ENCODE measurements around the gene TOMT. TPM values are rescaled to one million over a fixed set of nuclear protein-coding genes. Genes with fewer than 3 reads are reported as not detected.
A peak's percentile ranks its signal among the peaks of the same experiment; 100 is the strongest.

TOMT gene
- total RNA-seq, 1 experiment from 2014 or later = not detected

DNA sequence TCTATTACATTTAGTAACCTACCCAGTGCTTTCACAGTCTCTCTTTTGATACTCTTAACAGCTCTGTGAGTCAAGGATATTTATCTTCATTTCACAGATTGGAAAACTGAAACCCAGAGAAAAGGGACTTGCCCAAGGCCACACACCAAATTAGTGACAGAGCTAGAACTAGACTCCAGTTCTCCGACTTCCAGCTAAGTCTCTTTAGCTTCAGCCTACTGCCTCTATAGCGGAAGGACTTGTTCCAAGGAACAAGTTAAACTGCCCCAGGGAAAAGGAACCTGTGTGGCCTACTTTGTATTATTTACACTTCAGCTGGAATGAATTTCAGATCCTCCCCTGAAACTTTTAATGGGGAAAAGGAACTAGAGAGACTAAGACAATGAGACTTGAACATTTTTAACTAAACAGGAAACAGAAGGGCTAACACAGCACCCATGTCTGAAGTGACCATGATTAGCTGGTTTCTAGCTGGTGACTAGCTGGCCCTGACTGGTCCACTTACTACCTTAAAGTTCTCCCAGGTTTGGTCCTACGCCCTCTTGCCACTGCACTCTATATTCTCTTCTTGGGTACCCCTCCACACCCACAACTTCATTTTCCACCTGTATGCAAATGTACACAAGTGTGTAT lies 23.8 kb upstream of the TOMT start:
- peak overlapping the region; percentile 84 for H3K4me3 Mint-ChIP-seq
- H3K27me3 Mint-ChIP-seq (ENCODE audit: low read depth) = no peaks in the 10 kb centered on the region
- peaks cover 17% of the 10 kb centered on the region for H3K4me1 Mint-ChIP-seq
- CTCF ChIA-PET = interaction anchor here (0.9 to 2.5 kb wide), 3 partner anchors 9 to 57 kb away, joined by 3 to 21 read pairs (median 13); no protein-coding TSS in a partner anchor
- TF ChIP-seq EMX1 (CRISPR knock-in tag; IDR thresholded peaks at IDR 0.05) = no peak
- TF ChIP-seq, protein P1, sequence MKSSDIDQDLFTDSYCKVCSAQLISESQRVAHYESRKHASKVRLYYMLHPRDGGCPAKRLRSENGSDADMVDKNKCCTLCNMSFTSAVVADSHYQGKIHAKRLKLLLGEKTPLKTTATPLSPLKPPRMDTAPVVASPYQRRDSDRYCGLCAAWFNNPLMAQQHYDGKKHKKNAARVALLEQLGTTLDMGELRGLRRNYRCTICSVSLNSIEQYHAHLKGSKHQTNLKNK (CRISPR knock-in tag; IDR thresholded peaks at IDR 0.05) = no peak
- no peak for TF ChIP-seq MYBL2 (CRISPR knock-in tag; IDR thresholded peaks at IDR 0.05)
- TF ChIP-seq ESRRA (CRISPR knock-in tag; IDR thresholded peaks at IDR 0.05; ENCODE audit: borderline replicate concordance) = no peak
- TF ChIP-seq TEAD4 (CRISPR knock-in tag; IDR thresholded peaks at IDR 0.05) = no peak
- no peak for TF ChIP-seq MXD4 (CRISPR knock-in tag; IDR thresholded peaks at IDR 0.05; ENCODE audit: borderline replicate concordance)
- TF ChIP-seq ZNF416 (CRISPR knock-in tag; IDR thresholded peaks at IDR 0.05) = no peak
- TF ChIP-seq FOXK1 (CRISPR knock-in tag; IDR thresholded peaks at IDR 0.05) = no peak
- TF ChIP-seq NFE2L1 (CRISPR knock-in tag; IDR thresholded peaks at IDR 0.05) = no peak
- no peak for TF ChIP-seq ETV6 (CRISPR knock-in tag; IDR thresholded peaks at IDR 0.05)
- no peak for TF ChIP-seq ZNF138 (CRISPR knock-in tag; conservative IDR thresholded peaks at IDR 0.05)
- TF ChIP-seq, protein P2, sequence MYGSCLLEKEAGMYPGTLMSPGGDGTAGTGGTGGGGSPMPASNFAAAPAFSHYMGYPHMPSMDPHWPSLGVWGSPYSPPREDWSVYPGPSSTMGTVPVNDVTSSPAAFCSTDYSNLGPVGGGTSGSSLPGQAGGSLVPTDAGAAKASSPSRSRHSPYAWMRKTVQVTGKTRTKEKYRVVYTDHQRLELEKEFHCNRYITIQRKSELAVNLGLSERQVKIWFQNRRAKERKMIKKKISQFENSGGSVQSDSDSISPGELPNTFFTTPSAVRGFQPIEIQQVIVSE (CRISPR knock-in tag; IDR thresholded peaks at IDR 0.05; ENCODE audit: borderline replicate concordance) = no peak
- no peak for TF ChIP-seq TP53 (CRISPR knock-in tag; IDR thresholded peaks at IDR 0.05)
- TF ChIP-seq ZNF219 (CRISPR knock-in tag; IDR thresholded peaks at IDR 0.05; ENCODE audit: borderline replicate concordance) = no peak
- TF ChIP-seq, protein P3, sequence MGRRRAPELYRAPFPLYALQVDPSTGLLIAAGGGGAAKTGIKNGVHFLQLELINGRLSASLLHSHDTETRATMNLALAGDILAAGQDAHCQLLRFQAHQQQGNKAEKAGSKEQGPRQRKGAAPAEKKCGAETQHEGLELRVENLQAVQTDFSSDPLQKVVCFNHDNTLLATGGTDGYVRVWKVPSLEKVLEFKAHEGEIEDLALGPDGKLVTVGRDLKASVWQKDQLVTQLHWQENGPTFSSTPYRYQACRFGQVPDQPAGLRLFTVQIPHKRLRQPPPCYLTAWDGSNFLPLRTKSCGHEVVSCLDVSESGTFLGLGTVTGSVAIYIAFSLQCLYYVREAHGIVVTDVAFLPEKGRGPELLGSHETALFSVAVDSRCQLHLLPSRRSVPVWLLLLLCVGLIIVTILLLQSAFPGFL (CRISPR knock-in tag; IDR thresholded peaks at IDR 0.05; ENCODE audit: borderline replicate concordance) = no peak
- no peak for TF ChIP-seq ZNF121 (CRISPR knock-in tag; IDR thresholded peaks at IDR 0.05)
- H3K9me3 Mint-ChIP-seq = no peaks in the 10 kb centered on the region
- H3K27ac Mint-ChIP-seq = peak overlapping the region; percentile 96
- POLR2A ChIA-PET = interaction anchor here (0.9 kb wide), 1 partner anchor 29 kb away, joined by 3 read pairs; no protein-coding TSS in a partner anchor
- no peak for ATAC-seq
- H3K36me3 Mint-ChIP-seq = peaks cover 6% of the 10 kb centered on the region; the same call in 1 of the 2 replicates
- DNase-seq (ENCODE audit: low spot score) = no peak

DNA sequence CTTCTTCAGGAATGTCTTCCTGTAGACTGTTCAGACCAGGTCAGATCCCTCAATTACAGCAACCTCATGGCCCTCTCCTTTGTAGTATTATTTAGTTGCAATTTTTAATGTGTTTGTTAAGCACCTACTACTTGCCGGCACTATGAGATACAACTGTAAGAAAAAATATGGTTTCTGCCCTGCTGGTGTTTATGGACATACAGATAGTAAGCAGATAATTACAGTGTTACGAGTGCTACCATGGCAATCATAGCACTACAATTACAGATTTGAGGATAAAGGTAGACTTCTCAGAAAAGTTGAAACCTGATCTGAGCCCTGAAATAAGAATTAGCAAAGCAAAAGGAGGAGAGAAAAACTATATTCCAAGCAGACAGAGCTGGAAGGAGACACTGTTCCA lies 22.3 kb upstream of the TOMT start:
- H3K9me3 Mint-ChIP-seq = no peaks in the 10 kb centered on the region
- CTCF ChIA-PET = interaction anchor here (0.5 kb wide), 1 partner anchor 32 kb away, joined by 3 read pairs; no protein-coding TSS in a partner anchor
- DNase-seq (ENCODE audit: low spot score) (no peak), ATAC-seq (no peak)
- POLR2A ChIA-PET = no interaction called here
- no peaks in the 10 kb centered on the region for H3K27me3 Mint-ChIP-seq (ENCODE audit: low read depth)
- no peak overlapping the region for H3K4me3 Mint-ChIP-seq
- H3K4me1 Mint-ChIP-seq = peaks cover 15% of the 10 kb centered on the region
- TF ChIP-seq TP53 (CRISPR knock-in tag; IDR thresholded peaks at IDR 0.05) (no peak), ZNF232 (CRISPR knock-in tag; IDR thresholded peaks at IDR 0.05) (no peak), NR3C1 (CRISPR knock-in tag; conservative IDR thresholded peaks at IDR 0.05; ENCODE audit: low read depth) (no peak), NFATC4 (CRISPR knock-in tag; IDR thresholded peaks at IDR 0.05) (no peak), FOXK1 (CRISPR knock-in tag; IDR thresholded peaks at IDR 0.05) (no peak), SMAD4 (CRISPR knock-in tag; IDR thresholded peaks at IDR 0.05) (no peak), JUN (CRISPR knock-in tag; IDR thresholded peaks at IDR 0.05) (no peak), MXD4 (CRISPR knock-in tag; IDR thresholded peaks at IDR 0.05; ENCODE audit: borderline replicate concordance) (no peak), OVOL2 (CRISPR knock-in tag; IDR thresholded peaks at IDR 0.05; ENCODE audit: borderline replicate concordance) (no peak)
- TF ChIP-seq, protein P4, sequence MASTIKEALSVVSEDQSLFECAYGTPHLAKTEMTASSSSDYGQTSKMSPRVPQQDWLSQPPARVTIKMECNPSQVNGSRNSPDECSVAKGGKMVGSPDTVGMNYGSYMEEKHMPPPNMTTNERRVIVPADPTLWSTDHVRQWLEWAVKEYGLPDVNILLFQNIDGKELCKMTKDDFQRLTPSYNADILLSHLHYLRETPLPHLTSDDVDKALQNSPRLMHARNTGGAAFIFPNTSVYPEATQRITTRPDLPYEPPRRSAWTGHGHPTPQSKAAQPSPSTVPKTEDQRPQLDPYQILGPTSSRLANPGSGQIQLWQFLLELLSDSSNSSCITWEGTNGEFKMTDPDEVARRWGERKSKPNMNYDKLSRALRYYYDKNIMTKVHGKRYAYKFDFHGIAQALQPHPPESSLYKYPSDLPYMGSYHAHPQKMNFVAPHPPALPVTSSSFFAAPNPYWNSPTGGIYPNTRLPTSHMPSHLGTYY (CRISPR knock-in tag; IDR thresholded peaks at IDR 0.05) = no peak
- H3K27ac Mint-ChIP-seq = 0 out of 2 replicates have a peak overlapping the region, but pooled peaks have one; percentile 10
- H3K36me3 Mint-ChIP-seq = 0 out of 2 replicates have a peak, but pooled peaks cover 2% of the 10 kb centered on the region
